ENCODE results near the gene FKTN.
A peak's percentile ranks its signal among the peaks of the same experiment; 100 is the strongest.

The FKTN gene

GRCh38 chr9:105633411-105633810 lies 75.5 kb downstream of the FKTN start:
- no peak overlapping the region for H3K4me3 ChIP-seq (ENCODE audit: low read depth, low read length)
- no peak for TF ChIP-seq POLR2A (IDR thresholded peaks at IDR 0.05; ENCODE audit: extremely low read depth, insufficient read length)
- no peak for TF ChIP-seq MYC (IDR thresholded peaks at IDR 0.05; ENCODE audit: low read depth, low read length)
- TF ChIP-seq, protein P1, sequence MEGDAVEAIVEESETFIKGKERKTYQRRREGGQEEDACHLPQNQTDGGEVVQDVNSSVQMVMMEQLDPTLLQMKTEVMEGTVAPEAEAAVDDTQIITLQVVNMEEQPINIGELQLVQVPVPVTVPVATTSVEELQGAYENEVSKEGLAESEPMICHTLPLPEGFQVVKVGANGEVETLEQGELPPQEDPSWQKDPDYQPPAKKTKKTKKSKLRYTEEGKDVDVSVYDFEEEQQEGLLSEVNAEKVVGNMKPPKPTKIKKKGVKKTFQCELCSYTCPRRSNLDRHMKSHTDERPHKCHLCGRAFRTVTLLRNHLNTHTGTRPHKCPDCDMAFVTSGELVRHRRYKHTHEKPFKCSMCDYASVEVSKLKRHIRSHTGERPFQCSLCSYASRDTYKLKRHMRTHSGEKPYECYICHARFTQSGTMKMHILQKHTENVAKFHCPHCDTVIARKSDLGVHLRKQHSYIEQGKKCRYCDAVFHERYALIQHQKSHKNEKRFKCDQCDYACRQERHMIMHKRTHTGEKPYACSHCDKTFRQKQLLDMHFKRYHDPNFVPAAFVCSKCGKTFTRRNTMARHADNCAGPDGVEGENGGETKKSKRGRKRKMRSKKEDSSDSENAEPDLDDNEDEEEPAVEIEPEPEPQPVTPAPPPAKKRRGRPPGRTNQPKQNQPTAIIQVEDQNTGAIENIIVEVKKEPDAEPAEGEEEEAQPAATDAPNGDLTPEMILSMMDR (IDR thresholded peaks at IDR 0.05; ENCODE audit: low read depth, low read length), result no peak
- no peak for TF ChIP-seq MAX (IDR thresholded peaks at IDR 0.05; ENCODE audit: low read depth, low read length)
- no peak for DNase-seq (ENCODE audit: low read depth)

DNA sequence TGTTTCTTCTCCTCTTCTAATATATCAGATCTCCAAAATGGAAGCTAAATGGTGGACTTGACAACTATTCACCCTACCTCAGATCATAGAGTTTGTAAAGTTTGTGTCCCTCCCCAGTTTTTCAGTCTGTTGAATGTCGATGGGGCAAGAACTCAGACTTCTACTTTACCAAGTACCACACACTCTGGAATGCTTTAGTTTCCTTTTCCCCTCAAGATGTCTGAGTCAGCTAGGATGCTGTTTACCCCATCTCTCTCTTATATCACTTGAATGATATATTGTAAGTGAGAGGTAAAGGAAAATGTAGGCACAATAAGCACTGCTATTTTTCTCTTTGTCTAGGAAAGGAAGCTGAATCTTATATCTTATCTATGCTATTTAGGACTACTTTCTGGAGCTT lies 78.4 kb downstream of the FKTN start:
- TF ChIP-seq POLR2A (IDR thresholded peaks at IDR 0.05; ENCODE audit: extremely low read depth, insufficient read length) (no peak), MYC (IDR thresholded peaks at IDR 0.05; ENCODE audit: low read depth, low read length) (no peak), MAX (IDR thresholded peaks at IDR 0.05; ENCODE audit: low read depth, low read length) (no peak)
- no peak for DNase-seq (ENCODE audit: low read depth)
- no peak overlapping the region for H3K4me3 ChIP-seq (ENCODE audit: low read depth, low read length)

- DNase-seq (ENCODE audit: low read depth), result peak; percentile 18
- no peak overlapping the region for H3K4me3 ChIP-seq (ENCODE audit: low read depth, low read length)
- TF ChIP-seq, protein P1 (IDR thresholded peaks at IDR 0.05; ENCODE audit: low read depth, low read length), result peak; percentile 68
- no peak for TF ChIP-seq POLR2A (IDR thresholded peaks at IDR 0.05; ENCODE audit: extremely low read depth, insufficient read length)
Observed at GRCh38 chr9:105637787-105638395, 80.0 kb downstream of the FKTN start.

GRCh38 chr9:105639936-105640335 lies 82.0 kb downstream of the FKTN start:
- H3K4me3 ChIP-seq (ENCODE audit: low read depth, low read length), result no peak overlapping the region
- TF ChIP-seq MYC (IDR thresholded peaks at IDR 0.05; ENCODE audit: low read depth, low read length) (no peak), MAX (IDR thresholded peaks at IDR 0.05; ENCODE audit: low read depth, low read length) (no peak), POLR2A (IDR thresholded peaks at IDR 0.05; ENCODE audit: extremely low read depth, insufficient read length) (no peak)
- TF ChIP-seq, protein P1 (IDR thresholded peaks at IDR 0.05; ENCODE audit: low read depth, low read length), result no peak
- no peak for DNase-seq (ENCODE audit: low read depth)

GRCh38 chr9:105643795-105644194 lies 85.9 kb downstream of the FKTN start:
- TF ChIP-seq MAX (IDR thresholded peaks at IDR 0.05; ENCODE audit: low read depth, low read length) (no peak), MYC (IDR thresholded peaks at IDR 0.05; ENCODE audit: low read depth, low read length) (no peak), POLR2A (IDR thresholded peaks at IDR 0.05; ENCODE audit: extremely low read depth, insufficient read length) (no peak)
- TF ChIP-seq, protein P1 (IDR thresholded peaks at IDR 0.05; ENCODE audit: low read depth, low read length), result no peak
- H3K4me3 ChIP-seq (ENCODE audit: low read depth, low read length), result no peak overlapping the region
- no peak for DNase-seq (ENCODE audit: low read depth)

DNA sequence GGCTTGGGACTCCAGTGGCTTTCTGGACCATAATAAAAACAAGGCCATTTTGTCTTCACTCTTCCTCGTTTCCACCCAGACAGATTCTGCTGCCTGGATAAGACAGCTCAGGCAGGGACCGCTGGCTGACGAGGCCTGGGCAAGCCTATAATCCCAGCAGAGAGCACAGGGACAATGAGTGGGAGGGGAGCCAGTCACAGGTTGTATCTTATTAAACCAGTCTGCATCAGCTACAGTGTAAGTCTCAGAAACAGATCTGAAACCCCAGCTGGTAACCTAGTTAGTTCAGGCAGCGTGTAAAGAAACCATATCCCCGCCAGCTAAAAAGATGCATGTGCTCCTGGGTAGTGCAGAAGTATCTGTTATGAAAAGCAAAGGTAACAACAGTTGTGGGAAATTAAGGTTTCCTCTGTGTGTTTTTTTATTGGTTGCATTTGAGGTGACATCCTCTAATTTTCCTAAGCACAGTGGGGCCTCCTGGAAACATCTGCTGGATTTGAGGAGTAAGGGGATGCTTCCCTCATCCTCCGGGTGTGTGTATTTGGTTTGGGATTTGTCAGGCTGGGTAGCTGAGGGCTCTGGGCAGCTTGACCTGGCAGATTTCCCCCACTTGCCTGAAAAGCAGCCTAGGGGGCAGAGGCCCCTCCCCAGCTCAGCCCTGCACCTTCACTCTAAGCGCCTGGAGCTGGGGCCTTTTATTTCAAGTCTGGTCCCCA lies 89.1 kb downstream of the FKTN start:
- DNase-seq (ENCODE audit: low read depth), result no peak
- no peak overlapping the region for H3K4me3 ChIP-seq (ENCODE audit: low read depth, low read length)
- no peak for TF ChIP-seq MYC (IDR thresholded peaks at IDR 0.05; ENCODE audit: low read depth, low read length)
- TF ChIP-seq POLR2A (IDR thresholded peaks at IDR 0.05; ENCODE audit: extremely low read depth, insufficient read length), result no peak
- no peak for TF ChIP-seq MAX (IDR thresholded peaks at IDR 0.05; ENCODE audit: low read depth, low read length)
- TF ChIP-seq, protein P1 (IDR thresholded peaks at IDR 0.05; ENCODE audit: low read depth, low read length), result no peak
